HCEC 1CT (cell line): ENCODE data around the gene BRD8.
A peak's percentile ranks its signal among the peaks of the same experiment; 100 is the strongest.
"Not testable (repeated sequence)": the region's sequence is repeated elsewhere in the genome, so short reads cannot be mapped to it uniquely, and the experiment has no call there.

Experiments used
- DNase-seq: peaks from one replicate; pipeline ENCODE4 v3.0.0-alpha.2; 2017

BRD8 gene, protein sequence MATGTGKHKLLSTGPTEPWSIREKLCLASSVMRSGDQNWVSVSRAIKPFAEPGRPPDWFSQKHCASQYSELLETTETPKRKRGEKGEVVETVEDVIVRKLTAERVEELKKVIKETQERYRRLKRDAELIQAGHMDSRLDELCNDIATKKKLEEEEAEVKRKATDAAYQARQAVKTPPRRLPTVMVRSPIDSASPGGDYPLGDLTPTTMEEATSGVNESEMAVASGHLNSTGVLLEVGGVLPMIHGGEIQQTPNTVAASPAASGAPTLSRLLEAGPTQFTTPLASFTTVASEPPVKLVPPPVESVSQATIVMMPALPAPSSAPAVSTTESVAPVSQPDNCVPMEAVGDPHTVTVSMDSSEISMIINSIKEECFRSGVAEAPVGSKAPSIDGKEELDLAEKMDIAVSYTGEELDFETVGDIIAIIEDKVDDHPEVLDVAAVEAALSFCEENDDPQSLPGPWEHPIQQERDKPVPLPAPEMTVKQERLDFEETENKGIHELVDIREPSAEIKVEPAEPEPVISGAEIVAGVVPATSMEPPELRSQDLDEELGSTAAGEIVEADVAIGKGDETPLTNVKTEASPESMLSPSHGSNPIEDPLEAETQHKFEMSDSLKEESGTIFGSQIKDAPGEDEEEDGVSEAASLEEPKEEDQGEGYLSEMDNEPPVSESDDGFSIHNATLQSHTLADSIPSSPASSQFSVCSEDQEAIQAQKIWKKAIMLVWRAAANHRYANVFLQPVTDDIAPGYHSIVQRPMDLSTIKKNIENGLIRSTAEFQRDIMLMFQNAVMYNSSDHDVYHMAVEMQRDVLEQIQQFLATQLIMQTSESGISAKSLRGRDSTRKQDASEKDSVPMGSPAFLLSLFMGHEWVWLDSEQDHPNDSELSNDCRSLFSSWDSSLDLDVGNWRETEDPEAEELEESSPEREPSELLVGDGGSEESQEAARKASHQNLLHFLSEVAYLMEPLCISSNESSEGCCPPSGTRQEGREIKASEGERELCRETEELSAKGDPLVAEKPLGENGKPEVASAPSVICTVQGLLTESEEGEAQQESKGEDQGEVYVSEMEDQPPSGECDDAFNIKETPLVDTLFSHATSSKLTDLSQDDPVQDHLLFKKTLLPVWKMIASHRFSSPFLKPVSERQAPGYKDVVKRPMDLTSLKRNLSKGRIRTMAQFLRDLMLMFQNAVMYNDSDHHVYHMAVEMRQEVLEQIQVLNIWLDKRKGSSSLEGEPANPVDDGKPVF

DNA sequence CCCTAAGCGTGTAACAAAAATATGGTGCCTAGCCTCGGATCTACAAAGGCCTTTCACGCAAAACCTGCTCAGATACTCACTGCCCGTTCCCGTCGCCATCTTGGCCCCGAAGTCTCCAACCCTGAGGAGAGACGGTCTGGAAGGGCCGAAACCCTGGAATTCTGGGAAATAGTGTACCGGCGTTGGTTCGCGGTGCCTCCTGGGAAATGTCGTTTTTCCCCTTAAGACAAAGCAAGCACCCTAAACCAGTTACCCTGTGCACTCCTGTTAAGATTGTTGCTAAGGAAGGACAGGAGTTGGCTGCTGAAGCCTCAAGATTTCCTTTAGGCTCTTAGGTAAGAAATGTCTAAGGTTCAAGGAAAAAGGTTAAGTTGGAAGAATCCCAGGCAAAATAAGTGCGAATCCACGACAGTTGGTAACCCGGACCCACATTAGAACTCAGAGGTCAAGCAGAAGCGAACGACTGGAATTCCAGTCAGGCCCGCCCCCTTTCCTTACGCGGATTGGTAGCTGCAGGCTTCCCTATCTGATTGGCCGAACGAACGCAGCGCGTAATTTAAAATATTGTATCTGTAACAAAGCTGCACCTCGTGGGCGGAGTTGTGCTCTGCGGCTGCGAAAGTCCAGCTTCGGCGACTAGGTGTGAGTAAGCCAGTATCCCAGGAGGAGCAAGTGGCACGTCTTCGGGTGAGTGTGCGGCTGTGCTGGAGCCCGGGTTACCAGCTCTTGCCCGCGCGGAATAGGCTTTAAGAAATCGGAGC lies at the start of gene BRD8, which contains the start of gene KIF20A:
TSS of gene BRD8 (minus strand) at position 115 of the 761 bp plus-strand sequence. CDS start at position 99, 16 bp downstream.
TSS of gene KIF20A (plus strand) at position 597 of the 761 bp plus-strand sequence. CDS start 569 bp downstream, outside the sequence.
- peak; percentile 98 for DNase-seq

DNA sequence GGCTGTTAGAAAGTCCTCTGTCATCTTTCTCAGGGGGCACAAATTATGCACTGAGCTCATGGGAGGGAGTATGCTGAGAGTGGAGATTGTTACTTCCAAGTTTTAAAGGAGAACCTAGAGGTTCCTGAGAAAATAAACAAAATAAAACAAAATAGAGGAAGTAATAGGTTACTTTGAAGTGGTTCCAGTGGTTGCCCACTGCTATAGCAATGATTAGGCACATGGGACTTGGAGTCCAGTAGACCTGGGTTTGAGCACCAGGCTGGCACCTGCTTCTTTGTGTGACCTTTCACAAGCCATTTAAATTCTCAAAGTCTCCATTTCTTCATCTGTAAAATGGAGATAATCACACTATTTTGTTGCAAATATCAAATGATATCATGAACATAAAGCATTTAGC lies 48.5 kb upstream of the BRD8 start:
- no peak for DNase-seq

DNA sequence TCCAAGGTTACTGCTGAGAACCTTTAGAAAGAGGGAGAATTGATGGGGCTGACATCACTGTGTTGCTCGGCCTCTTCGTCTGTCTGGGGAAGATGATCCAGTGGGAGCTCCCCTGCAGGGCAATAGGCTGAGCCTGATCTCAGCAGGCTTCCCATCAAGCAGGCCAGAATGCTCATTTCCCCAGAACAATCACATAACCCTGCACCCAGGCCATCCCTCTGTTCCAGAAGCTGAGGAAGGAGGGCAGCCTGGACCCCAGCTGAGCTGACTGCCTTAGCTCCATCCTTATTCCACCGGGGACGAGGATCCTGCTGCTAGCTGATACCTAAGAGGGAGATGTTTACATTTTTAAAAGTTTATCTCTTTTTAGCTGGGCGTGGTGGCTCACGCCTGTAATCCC lies 46.3 kb upstream of the BRD8 start:
- no peak for DNase-seq

DNA sequence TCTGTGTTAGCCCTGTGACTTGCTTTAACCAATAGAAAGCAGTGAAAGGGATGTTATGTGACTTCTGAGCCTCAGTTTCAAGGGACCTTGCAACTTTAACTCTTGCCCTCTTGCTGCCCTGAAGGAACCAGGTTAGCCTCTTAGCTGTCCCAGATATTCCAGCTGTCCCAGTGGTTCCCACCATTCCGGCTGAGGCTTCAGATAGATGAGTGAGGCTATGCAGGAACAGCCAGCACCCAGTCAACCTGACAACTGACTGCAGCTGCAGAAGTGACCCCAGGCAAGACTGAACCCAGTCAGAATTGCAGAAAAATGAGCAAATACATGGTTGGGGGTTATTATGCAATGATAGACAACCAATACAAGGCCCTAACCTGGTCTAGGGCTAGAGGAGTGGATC lies 45.1 kb upstream of the BRD8 start:
- no peak for DNase-seq

DNA sequence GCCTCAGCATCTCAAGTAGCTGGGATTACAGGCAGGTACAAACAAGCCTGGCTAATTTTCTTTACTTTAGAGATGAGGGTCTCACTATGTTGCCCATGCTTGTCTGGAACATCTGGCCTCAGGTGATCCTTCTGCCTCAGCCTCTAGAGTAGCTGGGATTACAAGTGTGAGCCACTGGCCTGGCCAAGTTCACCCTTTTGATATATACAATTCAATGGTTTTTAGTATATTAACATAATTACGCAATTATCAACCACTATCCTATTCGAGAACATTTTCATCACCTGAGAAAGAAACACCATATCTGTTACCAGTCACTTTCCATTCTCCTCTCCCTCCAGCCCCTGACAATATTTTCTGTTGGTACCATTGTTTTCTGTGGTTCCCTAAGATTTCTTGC lies 38.4 kb upstream of the BRD8 start:
- no peak for DNase-seq

DNA sequence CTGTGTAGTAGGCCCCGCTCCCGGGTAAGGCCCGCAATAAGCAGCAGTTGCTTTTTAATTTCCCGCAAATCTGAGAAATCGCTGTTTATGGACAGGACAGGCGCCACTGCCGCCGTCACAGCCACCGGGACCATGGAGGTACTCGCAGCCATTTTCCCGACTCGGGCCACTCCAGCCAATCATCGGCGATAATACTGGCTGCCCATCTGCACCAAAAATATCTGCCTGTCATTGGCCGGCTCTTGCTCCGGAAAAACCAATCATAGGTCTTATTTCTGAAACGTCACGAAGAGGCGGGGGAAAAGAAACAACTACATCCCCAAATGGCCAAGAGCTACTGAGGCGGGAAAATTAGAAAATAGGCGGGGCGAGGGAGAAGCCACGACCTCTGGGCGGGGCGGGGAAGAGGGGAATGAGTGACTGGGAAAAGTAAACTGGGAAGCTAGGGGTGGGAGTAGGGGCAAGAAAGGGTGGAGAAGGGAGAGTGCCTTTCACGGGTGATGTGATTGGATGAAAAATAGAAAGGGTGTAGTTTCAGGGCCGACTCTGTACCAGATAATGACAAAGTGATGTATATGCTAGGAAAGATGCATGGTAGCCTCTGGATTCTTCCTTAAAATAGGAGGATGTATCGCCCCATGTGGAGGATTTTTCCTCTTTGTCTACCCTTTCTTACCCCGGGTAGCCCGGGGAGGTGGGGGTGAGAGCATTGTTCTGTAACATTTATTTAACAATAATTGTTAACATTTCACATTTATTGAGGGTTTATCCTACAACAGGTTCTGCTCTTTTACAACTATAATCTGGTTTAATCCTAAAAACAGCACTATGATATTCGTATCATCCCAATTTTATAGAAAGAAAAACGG lies 35.0 kb upstream of the BRD8 start, which contains the start of gene CDC23:
TSS of gene CDC23 (minus strand) at position 163 of the 869 bp plus-strand sequence. CDS start at position 152, 11 bp downstream.
- DNase-seq, result peak; percentile 98

DNA sequence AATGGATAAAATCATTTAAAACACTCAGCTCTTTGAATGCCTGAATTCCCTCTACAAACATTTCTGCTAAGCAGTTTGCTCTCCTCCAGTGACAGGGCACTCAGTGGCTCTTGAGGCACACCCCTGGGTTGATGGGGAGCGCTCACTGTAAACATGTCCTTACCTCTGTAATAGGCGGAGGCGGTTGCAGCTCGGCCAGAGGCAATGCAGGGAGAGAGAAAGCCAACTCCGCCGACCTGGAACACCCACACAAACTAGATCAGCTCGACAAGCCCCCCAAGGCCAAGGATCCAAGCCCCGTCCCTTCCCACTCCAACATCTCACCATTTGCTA lies 34.4 kb upstream of the BRD8 start:
- DNase-seq, result no peak

DNA sequence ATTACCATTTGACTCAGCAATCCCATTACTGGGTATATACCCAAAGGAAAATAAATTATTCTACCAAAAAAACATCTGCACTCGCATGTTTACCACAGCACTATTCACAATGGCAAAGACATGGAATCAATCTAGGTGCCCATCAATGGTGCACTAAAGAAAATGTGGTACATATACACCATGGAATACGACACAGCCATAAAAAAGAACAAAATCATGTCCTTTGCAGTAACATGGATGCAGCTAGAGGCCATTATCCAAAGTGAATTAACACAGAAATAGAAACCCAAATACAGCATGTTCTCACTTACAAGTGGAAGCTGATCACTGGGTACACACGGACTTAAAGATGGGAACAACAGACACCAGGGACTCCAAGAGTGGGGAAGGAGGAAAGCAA lies 32.6 kb upstream of the BRD8 start:
- no peak for DNase-seq

DNA sequence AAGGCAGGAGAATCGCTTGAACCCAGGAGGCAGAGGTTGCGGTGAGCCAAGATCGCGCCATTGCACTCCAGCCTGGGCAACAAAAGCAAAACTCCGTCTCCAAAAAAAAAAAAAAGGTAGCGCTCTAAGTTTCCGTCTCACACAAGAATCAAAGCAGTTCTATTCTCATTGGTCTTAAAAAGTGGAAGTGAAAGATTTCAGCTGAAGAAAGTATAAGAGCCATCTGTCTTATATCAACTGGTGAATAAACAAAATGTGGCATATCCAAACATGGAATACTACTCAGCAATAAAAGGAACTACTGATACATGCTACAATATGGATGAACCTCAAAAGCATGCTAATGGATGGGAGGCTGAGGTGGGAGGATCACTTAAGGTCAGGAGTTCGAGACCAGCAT lies 15.4 kb upstream of the BRD8 start:
- DNase-seq, result not testable (repeated sequence)

DNA sequence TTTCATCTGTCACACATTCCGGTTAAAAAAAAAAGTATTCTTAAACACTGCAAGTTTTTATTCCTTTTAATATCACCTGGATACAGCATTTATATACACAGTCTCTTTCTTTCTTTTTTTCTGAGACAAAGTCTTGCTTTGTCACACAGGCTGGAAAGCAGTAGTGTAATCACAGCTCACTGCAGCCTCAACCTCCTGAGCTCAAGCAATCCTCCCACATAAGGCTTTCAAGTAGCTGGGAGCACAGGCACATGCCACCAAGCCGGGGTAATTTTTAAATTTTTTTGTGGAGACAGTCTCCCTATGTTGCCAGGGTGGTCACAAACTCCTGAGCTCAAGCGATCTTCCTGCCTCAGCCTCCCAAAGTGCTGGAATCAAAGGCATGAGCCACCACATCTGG lies 14.4 kb upstream of the BRD8 start:
- no peak for DNase-seq

DNA sequence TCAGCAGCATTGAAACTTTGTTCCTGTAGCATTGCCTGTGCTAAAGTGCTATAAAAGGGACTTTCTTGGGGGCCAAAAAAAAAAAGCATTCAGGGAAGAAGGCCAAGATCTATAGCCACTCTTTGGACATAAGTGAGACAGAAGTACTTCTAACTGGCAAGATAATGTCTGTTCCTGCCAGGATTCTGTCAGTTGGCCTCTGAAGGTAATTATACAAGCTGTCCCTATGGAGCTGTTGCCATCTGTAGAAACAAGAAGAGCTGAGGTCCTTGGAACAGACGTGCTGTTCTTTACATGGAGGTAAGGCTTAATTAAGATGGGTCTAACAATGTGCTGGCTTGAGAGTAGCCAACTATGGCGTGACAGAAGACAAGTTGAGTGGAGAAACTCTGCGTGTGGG lies 10.2 kb upstream of the BRD8 start:
- DNase-seq, result no peak

DNA sequence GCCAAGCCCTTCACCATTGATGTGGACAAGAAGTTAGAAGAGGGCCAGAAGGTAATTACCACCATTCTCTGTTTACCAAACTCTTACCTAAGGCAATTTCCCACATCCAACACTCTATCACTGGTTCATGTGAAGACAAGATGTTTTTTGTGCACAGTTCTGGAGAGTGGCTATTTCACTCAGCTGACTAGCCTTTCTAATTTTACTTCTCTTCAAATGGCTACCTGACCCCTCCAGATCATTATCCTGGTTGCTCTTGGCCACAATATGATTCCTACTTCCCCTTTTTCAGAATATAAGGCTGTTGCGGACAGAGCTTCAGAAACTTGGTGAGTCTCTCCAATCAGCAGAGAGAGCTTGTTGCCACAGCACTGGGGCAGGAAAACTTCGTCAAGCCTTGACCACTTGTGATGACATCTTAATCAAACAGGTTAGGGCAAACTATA lies 7.6 kb upstream of the BRD8 start:
- no peak for DNase-seq

DNA sequence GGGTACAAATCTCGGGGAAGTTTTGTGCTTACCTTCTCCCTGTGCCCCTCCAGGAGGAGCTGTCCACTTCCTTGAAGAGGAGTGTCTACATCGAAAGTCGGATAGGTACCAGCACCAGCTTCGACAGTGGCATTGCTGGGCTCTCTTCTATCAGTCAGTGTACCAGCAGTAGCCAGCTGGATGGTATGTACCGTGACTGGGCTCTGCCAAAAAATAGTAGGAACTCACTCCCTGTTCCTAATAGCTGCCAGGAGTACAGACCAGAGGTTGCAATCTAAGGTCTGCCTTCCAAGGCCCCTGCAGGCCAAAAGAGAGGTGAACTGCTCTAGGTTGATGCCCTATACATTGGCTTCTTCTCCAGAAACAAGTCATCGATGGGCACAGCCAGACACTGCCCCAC lies 4.4 kb upstream of the BRD8 start:
- no peak for DNase-seq

DNA sequence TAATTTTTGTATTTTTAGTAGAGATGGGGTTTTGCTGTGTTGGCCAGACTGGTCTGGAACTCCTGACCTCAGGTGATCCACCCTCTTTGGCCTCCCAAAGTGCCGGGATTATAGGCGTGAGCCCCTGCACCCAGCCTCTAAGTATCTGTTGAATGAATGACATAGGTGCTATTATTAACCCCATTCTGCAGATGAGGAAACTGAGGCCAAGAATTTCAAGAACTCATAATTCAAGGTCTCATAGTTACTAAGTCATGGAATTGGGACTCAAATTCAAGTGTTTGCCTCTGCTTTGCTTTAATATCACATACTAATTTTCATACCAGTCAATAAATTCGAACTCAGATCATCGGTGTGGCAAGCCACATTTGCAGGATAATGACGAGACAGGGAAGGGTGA lies 2.4 kb upstream of the BRD8 start:
- DNase-seq, result no peak

DNA sequence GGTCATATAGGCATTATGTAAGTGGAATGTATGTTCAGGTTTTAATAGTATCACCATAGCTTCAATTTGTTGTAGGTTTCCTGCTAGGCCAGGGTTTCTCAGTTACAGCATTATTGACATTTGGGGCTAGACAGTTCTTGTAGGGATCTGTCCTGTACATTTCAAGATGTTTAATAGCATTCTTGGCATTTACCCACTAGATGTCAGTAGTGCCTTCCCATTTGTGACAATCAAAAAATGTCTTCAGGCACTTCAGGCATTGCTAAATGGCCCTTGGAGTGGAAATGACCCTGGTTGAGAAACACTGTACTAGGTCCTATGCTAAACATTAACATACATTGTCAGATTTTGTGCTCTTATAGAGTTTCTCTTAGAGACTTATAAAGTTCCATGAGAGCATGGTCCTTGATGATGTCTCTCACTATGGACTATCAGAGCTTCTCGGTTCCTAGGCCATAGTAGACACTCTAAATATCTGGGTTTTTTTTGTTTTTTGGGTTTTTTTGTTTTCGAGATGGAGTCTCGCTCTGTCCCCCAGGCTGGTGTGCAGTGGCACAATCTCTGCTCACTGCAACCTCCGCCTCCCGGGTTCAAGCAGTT lies 1.9 kb upstream of the BRD8 start:
- peak; percentile 72 for DNase-seq

DNA sequence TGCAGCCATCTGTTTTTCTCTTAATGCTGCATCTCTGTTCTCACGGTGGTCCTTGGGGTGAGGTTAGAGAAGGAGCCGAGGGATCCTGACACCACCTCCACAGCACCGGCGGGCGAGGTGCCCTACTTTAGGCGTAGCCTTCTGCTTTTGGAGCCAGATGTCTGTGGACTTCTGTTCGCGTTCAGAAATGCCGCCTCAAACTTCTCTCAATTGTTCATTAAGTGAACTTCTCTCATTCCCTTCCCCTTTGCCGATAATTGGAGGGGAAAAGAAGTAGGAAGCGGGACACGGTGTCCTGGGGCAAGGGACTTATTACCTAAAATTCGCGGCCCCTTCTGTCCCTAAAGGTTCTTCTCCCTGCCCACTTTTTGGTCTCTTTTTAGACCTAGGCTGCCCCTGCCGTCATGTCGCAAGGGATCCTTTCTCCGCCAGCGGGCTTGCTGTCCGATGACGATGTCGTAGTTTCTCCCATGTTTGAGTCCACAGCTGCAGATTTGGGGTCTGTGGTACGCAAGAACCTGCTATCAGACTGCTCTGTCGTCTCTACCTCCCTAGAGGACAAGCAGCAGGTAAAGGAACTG lies 937 bp upstream of the BRD8 start:
- DNase-seq, result no peak

DNA sequence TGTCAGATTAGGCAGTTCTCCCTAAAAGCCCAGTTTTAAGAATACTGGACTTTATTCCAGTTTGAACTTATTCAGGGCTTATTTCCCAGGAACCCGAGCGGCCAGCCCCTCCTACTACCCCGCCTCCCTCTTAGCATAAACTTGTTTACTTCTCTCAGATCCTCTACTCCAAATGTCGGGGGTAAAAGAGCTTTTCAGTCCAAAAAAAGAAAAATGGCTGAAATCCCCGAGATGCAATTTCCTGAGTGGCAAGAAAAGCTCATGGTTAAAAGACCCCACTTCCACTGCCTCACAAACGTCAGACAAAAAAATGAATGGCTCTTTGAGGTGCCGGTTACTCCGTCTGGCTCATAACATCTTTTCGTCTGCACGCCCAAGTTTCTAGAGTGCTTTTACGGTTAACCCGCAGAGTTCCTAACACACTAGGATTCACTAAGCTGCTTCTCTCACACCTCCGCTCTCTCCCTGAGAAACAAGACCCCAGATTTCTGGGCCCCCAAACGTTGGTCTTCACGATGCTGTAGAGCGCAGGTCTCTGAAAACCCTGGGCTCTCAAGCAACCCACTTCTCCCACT lies 402 bp downstream of the BRD8 start:
- DNase-seq, result peak; percentile 31

DNA sequence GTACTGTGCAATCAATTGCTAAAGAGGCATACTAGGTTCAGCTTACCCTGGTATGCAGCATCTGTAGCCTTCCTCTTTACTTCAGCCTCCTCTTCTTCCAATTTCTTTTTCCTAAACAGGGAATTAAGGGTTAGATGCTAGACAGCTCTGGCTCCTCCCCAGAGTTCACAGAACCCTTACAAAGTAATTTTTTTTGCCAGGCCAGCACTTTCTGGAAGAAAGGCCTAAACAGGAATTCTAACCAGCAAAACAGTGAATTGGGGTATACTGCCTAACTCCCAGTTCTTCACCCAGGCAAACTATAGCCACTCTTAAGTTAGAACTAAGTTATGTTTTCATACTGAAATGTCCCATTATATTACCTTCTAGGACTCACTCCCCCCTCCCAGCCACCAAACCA lies 8.1 kb downstream of the BRD8 start:
- no peak for DNase-seq

DNA sequence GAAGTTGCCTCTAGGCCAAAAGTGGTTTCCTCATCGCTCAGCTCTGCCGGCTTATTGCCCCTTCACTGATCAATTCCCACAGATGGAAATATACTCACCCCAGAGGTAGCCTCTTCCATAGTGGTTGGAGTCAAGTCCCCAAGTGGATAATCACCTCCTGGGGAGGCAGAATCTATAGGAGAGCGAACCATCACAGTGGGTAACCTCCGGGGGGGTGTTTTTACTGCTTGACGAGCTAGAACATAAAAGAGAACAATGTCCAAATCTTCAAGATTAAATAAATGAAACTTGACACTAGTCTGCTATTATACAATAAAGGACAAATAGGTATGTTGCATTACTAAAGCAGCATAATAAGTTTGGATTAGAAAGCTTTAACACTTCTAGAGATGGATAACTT lies 9.3 kb downstream of the BRD8 start:
- DNase-seq, result no peak

DNA sequence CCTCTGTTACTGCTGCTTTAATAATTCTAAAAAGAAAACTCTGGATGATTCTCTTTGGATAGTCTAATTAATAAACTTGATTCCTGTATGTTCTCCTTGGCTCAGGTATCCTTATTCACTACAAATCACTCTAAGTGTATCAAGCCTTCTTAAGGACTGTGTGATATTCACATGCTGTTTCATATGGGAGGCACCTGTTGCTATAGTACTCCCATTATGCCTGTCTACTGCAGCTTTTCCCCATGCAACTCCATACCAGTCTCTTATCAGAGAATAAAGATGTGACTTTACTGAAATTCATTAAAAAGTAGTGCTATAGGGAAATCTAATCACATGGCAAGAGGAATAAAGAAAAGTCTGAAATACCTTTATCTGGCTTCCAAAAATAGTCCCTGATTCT lies 14.7 kb downstream of the BRD8 start:
- no peak for DNase-seq
